Activated naive CD4-positive, alpha-beta T cell treated with anti-CD3 and anti-CD28 coated beads, Interleukin-2, amount 10 ng/mL, durations not matched to agents 7 days and 5 days (primary cell): ENCODE measurements around the gene PDGFD.

Source experiments
- CTCF ChIA-PET: fragments of 350-600 bp; sonication (Branson Sonifier 250); formaldehyde crosslinking; loops from one replicate; lab custom pipeline; 2021; ENCODE audit warnings: antibody characterized with exemption; lab: Charles Lee
- DNase-seq: peaks from one replicate; pipeline ENCODE4 v3.0.0-alpha.2; 2020
- H3K27ac Mint-ChIP-seq: one replicate; pipeline ENCODE4 v1.8.0; 2021; ENCODE audit warnings: mild to moderate bottlenecking, moderate library complexity, mixed read lengths
- H3K27me3 Mint-ChIP-seq: one replicate; pipeline ENCODE4 v1.8.0; 2021; ENCODE audit warnings: mild to moderate bottlenecking, mixed read lengths
- H3K36me3 Mint-ChIP-seq: one replicate; pipeline ENCODE4 v1.8.0; 2021; ENCODE audit warnings: mixed read lengths
- H3K4me1 Mint-ChIP-seq: one replicate; pipeline ENCODE4 v1.8.0; 2021; ENCODE audit warnings: mixed read lengths
- H3K4me3 Mint-ChIP-seq: one replicate; pipeline ENCODE4 v1.8.0; 2021; ENCODE audit warnings: mild to moderate bottlenecking, moderate library complexity, mixed read lengths
- H3K9me3 Mint-ChIP-seq: one replicate; pipeline ENCODE4 v1.8.0; 2021; ENCODE audit warnings: mixed read lengths

The PDGFD gene

DNA sequence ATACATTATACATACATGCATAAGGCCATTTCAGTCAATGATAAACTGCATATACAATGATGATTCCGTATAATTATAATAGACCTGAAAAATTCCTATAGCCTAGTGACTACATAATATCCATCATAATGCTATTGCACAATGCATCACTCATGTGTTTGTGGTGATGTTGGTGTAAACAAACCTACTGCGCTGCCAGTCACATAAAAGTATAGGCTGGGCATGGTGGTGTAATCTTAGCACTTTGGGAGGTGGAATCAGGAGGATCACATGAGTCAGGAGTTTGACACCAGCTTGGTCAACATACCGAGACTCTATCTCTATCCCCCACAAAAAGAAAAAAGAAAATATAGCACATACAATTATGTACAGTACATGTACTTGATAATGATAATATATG, 291.2 kb downstream of the PDGFD start:
- Mint-ChIP-seq H3K36me3 (no peaks in the 10 kb centered on the region), H3K4me1 (no peaks in the 10 kb centered on the region), H3K27ac (no peak overlapping the region), H3K27me3 (no peaks in the 10 kb centered on the region), H3K9me3 (no peaks in the 10 kb centered on the region), H3K4me3 (no peak overlapping the region)
- DNase-seq = no peak
- CTCF ChIA-PET = no interaction called here

DNA sequence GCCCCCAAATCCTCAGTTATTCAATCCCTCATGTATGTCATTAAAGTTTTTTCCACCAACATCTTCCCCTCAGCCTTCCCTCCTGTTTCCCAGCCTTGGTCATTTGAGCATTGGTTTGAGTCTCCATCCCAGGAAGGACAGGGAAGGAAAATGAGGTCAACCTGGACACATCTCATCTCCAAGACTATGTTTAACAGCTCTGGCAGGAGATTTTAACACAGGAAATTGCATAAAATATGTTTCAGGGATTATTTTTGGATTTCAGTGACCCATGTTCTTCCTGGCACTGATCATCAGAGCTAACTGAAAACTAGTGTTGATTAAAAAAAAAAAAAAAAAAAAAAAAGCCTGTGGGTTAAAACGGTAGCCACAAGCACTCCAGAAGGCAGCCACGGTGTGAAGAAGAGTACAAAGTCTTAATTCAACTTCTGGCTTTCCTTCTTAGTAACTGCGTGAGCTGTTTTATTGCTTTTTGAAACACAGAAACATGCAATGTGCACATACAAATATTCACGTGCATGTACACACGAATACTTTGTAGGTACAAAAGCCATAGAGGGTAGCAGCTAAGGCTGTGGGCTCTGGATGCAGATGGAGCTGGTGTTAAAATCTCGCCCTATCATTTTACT, 291.9 kb downstream of the PDGFD start:
- H3K27ac Mint-ChIP-seq = no peak overlapping the region
- H3K4me1 Mint-ChIP-seq = no peaks in the 10 kb centered on the region
- H3K36me3 Mint-ChIP-seq = no peaks in the 10 kb centered on the region
- H3K4me3 Mint-ChIP-seq = no peak overlapping the region
- no peaks in the 10 kb centered on the region for H3K9me3 Mint-ChIP-seq
- H3K27me3 Mint-ChIP-seq = no peaks in the 10 kb centered on the region
- CTCF ChIA-PET = no interaction called here
- no peak for DNase-seq

DNA sequence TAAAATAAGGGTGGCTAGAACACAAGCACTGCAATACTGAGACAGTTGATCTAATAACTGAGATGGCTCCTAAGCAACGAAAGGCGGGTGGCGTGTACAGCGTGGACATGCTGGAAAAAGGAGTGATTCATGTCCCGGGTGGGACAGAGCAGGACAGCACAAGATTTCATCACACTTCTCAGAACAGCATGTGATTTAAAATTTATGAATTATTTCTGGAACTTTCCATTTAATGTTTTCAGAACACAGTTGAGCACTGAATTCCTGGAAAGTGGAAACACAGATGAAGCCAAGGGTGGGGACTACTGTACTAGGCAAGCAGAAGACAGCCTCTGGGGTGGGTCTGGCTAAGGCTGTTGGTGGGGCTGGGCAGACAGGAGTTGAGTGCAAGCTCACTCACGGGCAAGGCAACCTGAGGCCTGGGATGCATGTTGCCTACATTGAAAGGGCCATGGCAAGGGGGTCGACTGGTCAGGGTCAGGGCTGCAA, 293.1 kb downstream of the PDGFD start:
- H3K4me1 Mint-ChIP-seq = no peaks in the 10 kb centered on the region
- no peaks in the 10 kb centered on the region for H3K27me3 Mint-ChIP-seq
- DNase-seq = no peak
- CTCF ChIA-PET = no interaction called here
- H3K4me3 Mint-ChIP-seq = no peak overlapping the region
- H3K9me3 Mint-ChIP-seq = no peaks in the 10 kb centered on the region
- H3K27ac Mint-ChIP-seq = no peak overlapping the region
- H3K36me3 Mint-ChIP-seq = no peaks in the 10 kb centered on the region

DNA sequence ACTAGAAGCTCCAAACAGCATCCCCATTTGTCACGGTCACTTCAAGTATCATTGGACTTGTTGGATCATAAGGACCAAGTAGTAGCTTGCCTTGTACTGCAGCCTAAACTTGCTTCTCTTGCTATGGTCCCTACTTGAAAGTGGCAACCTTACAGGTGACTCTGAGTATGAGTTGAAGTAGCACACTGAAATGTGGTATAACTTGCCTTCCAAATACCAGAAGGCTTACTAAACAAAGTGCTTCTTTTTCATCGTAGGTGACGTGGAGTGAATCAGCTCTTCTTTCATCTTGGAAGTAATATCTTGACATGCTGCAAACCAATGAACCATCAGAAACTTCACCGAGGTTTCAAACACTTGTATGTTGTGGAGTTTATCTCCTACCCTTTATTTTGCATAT, 296.5 kb downstream of the PDGFD start:
- H3K27me3 Mint-ChIP-seq = no peaks in the 10 kb centered on the region
- H3K4me1 Mint-ChIP-seq = no peaks in the 10 kb centered on the region
- CTCF ChIA-PET = no interaction called here
- H3K9me3 Mint-ChIP-seq = no peaks in the 10 kb centered on the region
- H3K36me3 Mint-ChIP-seq = no peaks in the 10 kb centered on the region
- H3K4me3 Mint-ChIP-seq = no peak overlapping the region
- H3K27ac Mint-ChIP-seq = no peak overlapping the region
- no peak for DNase-seq

DNA sequence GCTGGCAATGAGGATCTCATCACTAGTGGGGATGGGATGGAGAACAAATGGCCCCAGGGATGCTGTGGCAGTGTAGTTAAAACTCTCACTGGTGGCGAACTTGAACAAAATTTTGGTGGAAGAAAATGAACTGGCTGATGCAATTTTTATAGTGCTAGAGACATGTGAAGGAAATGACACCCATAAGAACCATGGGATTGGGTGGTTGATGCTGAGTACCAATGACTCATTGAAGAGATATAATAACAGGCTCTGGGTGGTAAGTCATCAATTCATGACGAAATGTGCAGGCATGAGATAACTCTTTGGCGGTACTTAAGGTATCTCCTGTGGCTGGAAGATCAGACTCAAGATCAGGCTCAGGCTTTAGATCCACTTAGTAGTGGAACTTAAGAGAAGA, 300.4 kb downstream of the PDGFD start:
- no peak overlapping the region for H3K4me3 Mint-ChIP-seq
- no peaks in the 10 kb centered on the region for H3K9me3 Mint-ChIP-seq
- H3K27ac Mint-ChIP-seq = no peak overlapping the region
- H3K27me3 Mint-ChIP-seq = no peaks in the 10 kb centered on the region
- no peaks in the 10 kb centered on the region for H3K4me1 Mint-ChIP-seq
- DNase-seq = no peak
- no peaks in the 10 kb centered on the region for H3K36me3 Mint-ChIP-seq
- CTCF ChIA-PET = no interaction called here

DNA sequence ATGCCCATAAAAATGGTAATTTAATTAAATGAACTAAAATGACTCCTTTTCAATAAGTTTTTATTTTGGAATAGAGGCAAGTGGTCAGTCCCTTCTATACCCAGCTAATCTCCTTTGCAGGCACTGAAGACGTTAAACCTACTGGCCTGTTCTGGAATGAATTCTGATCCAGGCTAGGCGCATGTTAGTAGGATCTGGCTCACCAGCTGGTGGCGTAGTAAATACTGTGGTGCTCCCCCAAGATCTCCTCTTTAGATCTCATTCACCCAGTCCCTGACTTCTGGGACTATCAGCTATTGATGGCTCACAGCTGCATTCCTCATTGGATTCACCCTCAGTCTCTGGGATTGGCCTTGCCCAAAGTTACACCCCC, 301.2 kb downstream of the PDGFD start:
- CTCF ChIA-PET = no interaction called here

DNA sequence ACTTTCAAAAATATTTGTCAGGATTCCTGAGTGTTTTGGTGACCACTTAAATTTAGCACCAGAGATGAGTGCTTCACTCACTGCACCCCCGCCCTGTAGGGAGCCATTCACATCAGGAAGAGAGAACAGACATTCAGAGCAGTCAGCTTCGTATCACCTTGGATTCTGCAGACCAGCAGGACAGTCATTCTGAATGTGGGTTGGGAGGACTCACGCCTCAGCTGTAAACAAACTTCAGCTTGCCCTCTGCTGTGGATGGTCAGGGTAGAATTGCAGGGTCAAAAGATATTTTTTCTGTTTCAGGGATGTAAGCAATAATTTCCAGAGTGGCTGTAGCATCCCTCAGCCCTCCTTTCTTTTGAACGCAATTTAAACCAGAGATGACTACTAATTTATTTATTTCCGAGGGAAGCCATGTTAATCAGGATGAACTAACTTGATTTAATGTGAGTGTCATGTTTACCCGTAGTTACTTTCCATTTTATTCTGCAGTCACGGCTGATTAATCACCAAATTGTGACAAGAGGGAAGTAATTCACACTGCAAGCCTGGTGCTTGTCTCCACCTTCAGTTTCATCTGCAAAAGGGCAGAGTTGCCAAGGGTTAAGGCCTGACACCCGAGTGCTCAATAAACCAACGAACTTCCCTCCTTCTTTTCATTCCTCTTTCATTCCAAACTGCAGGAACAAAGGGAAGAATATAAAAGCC, 301.7 kb downstream of the PDGFD start:
- CTCF ChIA-PET = no interaction called here
- H3K4me3 Mint-ChIP-seq = no peak overlapping the region
- H3K4me1 Mint-ChIP-seq = no peaks in the 10 kb centered on the region
- no peaks in the 10 kb centered on the region for H3K27me3 Mint-ChIP-seq
- H3K27ac Mint-ChIP-seq = no peak overlapping the region
- H3K36me3 Mint-ChIP-seq = no peaks in the 10 kb centered on the region
- no peaks in the 10 kb centered on the region for H3K9me3 Mint-ChIP-seq
- no peak for DNase-seq

More for the DNA sequence above, 301.2 kb downstream of the PDGFD start:
- Mint-ChIP-seq H3K9me3 (no peaks in the 10 kb centered on the region), H3K27ac (no peak overlapping the region), H3K36me3 (no peaks in the 10 kb centered on the region), H3K4me1 (no peaks in the 10 kb centered on the region), H3K4me3 (no peak overlapping the region), H3K27me3 (no peaks in the 10 kb centered on the region)
- DNase-seq = no peak
